KOPT-K1 (cell line): ENCODE results near the gene HNRNPF.
"Not testable (repeated sequence)": the region's sequence is repeated elsewhere in the genome, so short reads cannot be mapped to it uniquely, and the experiment has no call there.

Experiments
- H3K27ac ChIP-seq: fragments of 200-600 bp; sonication (generic); 2 replicates; pipeline ENCODE4 v1.5.1; 2016; ENCODE audit warnings: antibody characterized with exemption, mild to moderate bottlenecking, low read depth, low read length; ENCODE audit not compliant: poor library complexity, severe bottlenecking
- H3K36me3 ChIP-seq: fragments of 200-600 bp; sonication (generic); 2 replicates; pipeline ENCODE4 v1.5.1; 2017; ENCODE audit warnings: antibody characterized with exemption, mild to moderate bottlenecking, low read length, moderate library complexity; ENCODE audit not compliant: insufficient read depth
- H3K9me3 ChIP-seq: fragments of 200-600 bp; sonication (generic); 2 replicates; pipeline ENCODE4 v1.5.1; 2017; ENCODE audit warnings: antibody characterized with exemption, low read length, mild to moderate bottlenecking; ENCODE audit not compliant: insufficient read depth, poor library complexity, severe bottlenecking

HNRNPF gene

DNA sequence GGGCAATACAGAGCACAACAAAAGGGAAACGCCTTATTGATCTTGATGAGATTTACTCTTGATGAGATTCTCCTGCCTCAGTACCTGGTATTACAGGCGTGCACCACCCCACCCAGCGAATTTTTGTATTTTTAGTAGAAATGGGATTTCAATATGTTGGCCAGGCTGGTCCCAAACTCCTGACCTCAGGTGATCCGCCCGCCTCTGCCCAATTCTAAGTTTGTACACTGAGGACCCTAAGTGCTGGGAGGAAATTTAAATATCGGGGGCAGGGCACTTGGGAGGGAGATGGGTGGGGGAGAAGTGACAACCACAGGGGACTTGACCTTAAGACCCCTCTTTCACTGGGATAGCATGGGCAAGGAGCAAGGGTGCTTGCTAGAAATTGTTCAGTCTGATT, 14.1 kb downstream of the HNRNPF start:
- Histone ChIP-seq H3K36me3 (peaks cover 79% of the 10 kb centered on the region), H3K9me3 (no peaks in the 10 kb centered on the region), H3K27ac (peak overlapping the region; percentile 99)

- Histone ChIP-seq H3K36me3 (peaks cover 81% of the 10 kb centered on the region), H3K27ac (peak overlapping the region; percentile 99), H3K9me3 (no peaks in the 10 kb centered on the region)
Measured at GRCh38 chr10:43393606-43394360, 15.2 kb downstream of the HNRNPF start.

DNA sequence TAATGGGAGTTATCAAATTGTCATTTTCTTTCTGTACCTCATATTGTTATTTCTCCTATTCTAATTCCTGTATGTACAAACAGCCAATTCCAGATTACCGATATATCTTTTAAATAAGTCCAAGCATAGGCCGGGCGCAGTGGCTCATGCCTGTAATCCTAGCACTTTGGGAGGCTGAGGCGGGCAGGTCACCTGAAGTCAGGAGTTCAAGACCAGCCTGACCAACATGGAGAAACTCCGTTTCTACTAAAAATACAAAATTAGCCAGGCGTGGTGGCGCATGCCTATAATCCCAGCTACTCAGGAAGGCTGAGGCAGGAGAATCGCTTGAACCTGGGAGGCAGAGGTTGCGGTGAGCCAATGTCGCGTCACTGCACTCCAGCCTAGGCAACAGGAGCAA, 15.8 kb downstream of the HNRNPF start:
- H3K36me3 ChIP-seq: peaks cover 87% of the 10 kb centered on the region

DNA sequence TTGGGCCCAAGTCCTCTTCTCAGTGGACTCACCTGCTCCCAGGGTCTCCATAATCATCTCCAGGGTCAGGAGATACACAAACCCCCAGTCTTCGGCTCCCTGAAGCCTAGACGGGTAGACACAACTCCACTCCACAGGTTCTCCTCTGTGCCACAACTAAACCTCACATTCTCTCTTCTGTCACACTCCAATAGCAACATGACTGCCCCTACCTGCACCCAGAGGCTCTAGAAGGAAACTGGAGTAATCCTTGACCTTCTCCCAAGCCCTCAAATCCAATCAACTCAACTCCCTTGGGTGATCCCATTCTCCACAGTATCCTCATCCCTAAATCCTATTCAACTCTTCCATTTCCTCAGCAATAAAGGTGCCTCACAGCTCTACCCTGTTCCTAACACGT, 16.2 kb downstream of the HNRNPF start:
- Histone ChIP-seq H3K27ac (no peak overlapping the region), H3K9me3 (no peaks in the 10 kb centered on the region), H3K36me3 (peaks cover 87% of the 10 kb centered on the region)

More for the DNA sequence above, 15.8 kb downstream of the HNRNPF start:
- H3K9me3 ChIP-seq, H3K27ac ChIP-seq: not testable (repeated sequence)

DNA sequence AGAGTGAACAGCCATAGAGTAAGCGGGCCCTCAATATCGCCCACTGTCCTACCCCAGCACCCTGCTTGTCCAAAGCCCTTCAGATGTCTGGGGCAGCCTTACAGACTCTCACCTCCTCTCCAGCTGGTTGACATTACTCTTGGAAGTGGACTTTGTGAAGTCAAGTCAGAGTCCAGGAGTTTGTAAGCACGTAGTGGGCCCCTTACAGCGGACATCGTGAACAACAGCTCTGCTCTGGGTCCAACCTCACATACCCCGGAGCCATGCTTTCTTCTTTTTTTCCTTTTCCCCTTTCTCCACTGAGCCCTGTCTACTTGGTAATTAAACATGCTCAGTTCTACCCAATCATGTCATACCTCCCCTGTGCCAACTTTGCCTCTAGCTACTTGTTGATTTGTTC, 17.5 kb downstream of the HNRNPF start:
- Histone ChIP-seq H3K36me3 (peaks cover 100% of the 10 kb centered on the region), H3K9me3 (no peaks in the 10 kb centered on the region), H3K27ac (no peak overlapping the region)

DNA sequence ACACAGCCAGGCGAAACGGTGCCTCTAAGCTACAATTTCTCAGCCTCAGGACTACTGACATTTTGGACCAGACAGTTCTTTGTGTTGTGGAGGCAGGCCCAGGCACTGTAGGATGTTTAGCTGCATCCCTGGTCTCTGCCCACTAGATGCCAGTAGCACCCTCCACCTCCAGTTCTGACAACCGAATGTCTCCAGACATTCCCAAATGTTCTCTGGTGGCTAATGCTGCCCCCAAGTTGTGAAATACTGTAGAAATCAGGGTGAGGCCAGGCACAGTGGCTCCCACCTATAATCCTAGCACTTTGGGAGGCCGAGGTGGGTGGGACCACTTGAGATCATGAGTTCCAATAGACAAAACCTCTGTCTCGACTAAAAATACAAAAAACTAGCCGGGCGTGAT, 18.2 kb downstream of the HNRNPF start:
- no peaks in the 10 kb centered on the region for H3K9me3 ChIP-seq
- H3K27ac ChIP-seq: no peak overlapping the region
- peaks cover 100% of the 10 kb centered on the region for H3K36me3 ChIP-seq

GRCh38 chr10:43390333-43390732, 18.7 kb downstream of the HNRNPF start:
- no peak overlapping the region for H3K27ac ChIP-seq
- peaks cover 100% of the 10 kb centered on the region for H3K36me3 ChIP-seq
- H3K9me3 ChIP-seq: no peaks in the 10 kb centered on the region

DNA sequence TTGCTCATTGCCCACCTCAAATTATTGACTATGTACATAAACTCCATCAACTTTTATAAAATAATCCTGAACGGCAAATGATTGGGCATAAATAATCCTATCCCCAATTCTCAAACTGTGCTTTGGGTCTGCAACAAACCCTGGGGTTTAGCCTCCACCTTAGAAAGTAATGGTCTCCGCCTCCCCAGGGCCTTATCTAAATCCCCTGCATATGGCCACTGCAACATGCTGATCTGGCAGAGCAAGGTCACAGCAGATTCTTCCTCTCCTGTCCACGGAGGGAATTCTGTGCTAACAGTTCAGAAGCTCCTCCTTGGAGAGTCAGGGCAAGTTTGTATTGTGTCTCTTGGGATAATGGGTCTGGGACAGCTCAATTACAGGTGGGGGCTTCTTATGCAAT, 19.1 kb downstream of the HNRNPF start:
- H3K36me3 ChIP-seq: peaks cover 100% of the 10 kb centered on the region
- no peak overlapping the region for H3K27ac ChIP-seq
- H3K9me3 ChIP-seq: no peaks in the 10 kb centered on the region

DNA sequence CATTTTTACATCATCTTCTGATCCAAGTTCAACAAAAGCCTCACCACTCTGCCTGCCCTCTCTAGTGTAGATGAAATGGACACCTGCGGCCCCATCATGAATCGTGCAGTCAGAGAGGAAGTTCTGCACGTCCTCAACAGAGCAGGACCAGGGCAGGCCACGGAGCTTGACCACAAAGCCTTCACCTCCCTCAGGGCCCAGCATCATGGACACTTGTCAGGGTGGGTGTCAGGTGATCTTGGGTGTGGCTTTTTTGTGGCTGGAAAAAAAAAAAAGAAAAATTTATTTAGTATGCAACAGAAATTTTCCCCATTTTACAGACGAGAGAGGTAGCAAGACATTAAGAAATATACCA, 21.3 kb downstream of the HNRNPF start:
- Histone ChIP-seq H3K9me3 (no peaks in the 10 kb centered on the region), H3K27ac (no peak overlapping the region), H3K36me3 (peaks cover 85% of the 10 kb centered on the region)

DNA sequence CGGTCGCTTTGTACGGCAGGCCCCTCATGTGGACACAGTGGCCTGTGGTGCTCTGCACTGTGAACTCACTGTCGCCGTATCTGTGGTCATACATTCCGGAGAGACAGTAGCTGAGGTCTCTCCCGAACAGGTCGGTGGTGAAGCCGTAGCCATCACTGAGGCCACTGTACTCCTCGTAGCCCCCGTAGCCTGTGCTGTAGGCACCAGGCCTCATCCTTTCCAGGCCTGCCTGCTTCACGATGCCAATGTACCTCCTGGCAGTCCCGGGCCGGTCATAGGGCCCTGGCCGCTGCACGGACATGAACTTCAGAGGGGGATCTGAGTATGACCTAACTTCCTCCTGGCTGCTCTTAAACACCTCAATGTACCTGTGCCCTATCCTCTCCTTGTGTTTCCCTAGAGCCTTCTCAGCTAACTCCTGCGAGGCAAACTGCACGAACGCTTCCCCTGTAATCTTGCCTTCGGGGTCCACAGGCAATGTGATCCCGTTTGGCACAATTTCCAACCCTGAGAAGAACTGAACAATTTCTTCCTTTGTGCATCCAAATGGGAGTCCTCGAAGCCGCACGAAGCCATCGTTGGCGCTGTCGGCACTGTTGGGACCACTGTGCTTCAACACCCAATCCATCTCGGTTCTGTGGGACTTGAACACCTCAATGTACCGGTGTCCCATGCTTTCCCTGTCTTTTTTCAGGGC, 21.9 kb downstream of the HNRNPF start:
- Histone ChIP-seq H3K9me3 (no peaks in the 10 kb centered on the region), H3K36me3 (peaks cover 80% of the 10 kb centered on the region), H3K27ac (no peak overlapping the region)

- Histone ChIP-seq H3K9me3 (no peaks in the 10 kb centered on the region), H3K27ac (no peak overlapping the region), H3K36me3 (peaks cover 74% of the 10 kb centered on the region)
Measured at GRCh38 chr10:43386549-43386948, 22.4 kb downstream of the HNRNPF start.

- no peak overlapping the region for H3K27ac ChIP-seq
- H3K9me3 ChIP-seq: no peaks in the 10 kb centered on the region
- peaks cover 64% of the 10 kb centered on the region for H3K36me3 ChIP-seq
Measured at GRCh38 chr10:43385412-43386004, 23.5 kb downstream of the HNRNPF start.

DNA sequence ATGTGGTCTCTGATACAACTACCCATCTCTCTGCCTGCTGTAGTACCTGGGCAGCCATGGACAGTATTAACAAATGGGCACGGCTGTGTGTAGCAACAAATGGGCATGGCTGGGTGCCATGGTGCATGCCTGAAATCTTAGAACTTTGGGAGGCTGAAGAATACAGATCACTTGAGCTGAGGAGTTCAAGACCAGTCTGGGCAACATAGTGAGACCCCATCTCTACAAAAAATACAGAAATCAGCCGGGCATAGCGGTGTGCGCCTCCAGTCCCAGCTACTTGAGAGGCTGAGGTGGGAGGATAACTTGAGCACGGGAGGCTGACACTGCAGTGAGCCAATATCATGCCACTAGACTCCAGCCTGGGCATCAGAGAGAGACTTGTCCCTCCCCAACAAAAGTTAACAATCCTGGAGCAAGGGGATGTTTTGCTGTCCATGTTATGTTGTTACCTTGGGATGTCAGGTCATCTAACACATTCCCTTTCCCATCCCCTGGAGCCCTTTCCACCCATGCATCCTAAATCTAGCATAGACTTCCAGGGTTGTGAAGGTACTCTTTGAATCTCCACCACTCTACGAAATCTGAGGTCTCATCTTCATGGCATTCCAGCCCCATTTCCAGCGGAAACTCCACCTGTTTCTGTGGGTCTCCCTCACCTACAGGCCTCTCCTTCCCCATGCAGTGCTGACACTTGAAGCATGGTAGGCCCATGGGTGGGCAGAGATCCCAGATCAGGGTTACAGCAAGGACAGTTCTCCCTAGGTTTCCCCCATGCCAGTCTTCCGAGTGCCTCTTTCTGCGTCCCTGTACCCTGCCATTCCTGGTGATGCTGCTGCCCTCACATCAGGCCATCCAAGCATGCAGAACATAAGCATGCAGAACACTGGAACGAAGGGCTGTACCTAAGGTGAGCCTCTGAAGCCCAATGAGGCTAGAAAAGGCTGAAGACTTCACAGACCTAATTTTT, 24.4 kb downstream of the HNRNPF start:
- Histone ChIP-seq H3K36me3 (peaks cover 54% of the 10 kb centered on the region), H3K27ac (no peak overlapping the region), H3K9me3 (no peaks in the 10 kb centered on the region)

GRCh38 chr10:43383204-43383971, 25.6 kb downstream of the HNRNPF start:
- Histone ChIP-seq H3K9me3 (no peaks in the 10 kb centered on the region), H3K36me3 (peaks cover 43% of the 10 kb centered on the region), H3K27ac (no peak overlapping the region)
